Stimulated activated memory B cell treated with anti-CD40 and anti-IgM and Interleukin-4, amounts not matched to agents 10 μg/mL and 1 μg/mL and 100 μg/mL, for 72 hours (primary cell): ENCODE measurements around the gene ADRA2B.

Experiments used
- ATAC-seq: fragments of 150-1000 bp; cut with Tn5 transposase; 2 replicates; pipeline ENCODE4 v1.10.0; 2021
- H3K27ac Mint-ChIP-seq: one replicate; pipeline ENCODE4 v1.8.0; 2022; ENCODE audit warnings: mild to moderate bottlenecking, mixed read lengths
- H3K27me3 Mint-ChIP-seq: one replicate; pipeline ENCODE4 v1.8.0; 2022; ENCODE audit warnings: mixed read lengths
- H3K36me3 Mint-ChIP-seq: one replicate; pipeline ENCODE4 v1.8.0; 2022; ENCODE audit warnings: mixed read lengths
- H3K4me1 Mint-ChIP-seq: one replicate; pipeline ENCODE4 v1.8.0; 2022; ENCODE audit warnings: mixed read lengths
- H3K4me3 Mint-ChIP-seq: one replicate; pipeline ENCODE4 v1.8.0; 2022; ENCODE audit warnings: mild to moderate bottlenecking, moderate library complexity, mixed read lengths
- H3K9me3 Mint-ChIP-seq: one replicate; pipeline ENCODE4 v1.8.0; 2022; ENCODE audit warnings: mixed read lengths

ADRA2B gene

GRCh38 chr2:96097951-96098823, 18.2 kb downstream of the ADRA2B start:
- H3K27me3 Mint-ChIP-seq = no peaks in the 10 kb centered on the region
- no peak for ATAC-seq
- no peak overlapping the region for H3K4me3 Mint-ChIP-seq
- H3K36me3 Mint-ChIP-seq = no peaks in the 10 kb centered on the region
- H3K27ac Mint-ChIP-seq = no peak overlapping the region
- no peaks in the 10 kb centered on the region for H3K4me1 Mint-ChIP-seq
- no peaks in the 10 kb centered on the region for H3K9me3 Mint-ChIP-seq

- Mint-ChIP-seq H3K36me3 (no peaks in the 10 kb centered on the region), H3K9me3 (no peaks in the 10 kb centered on the region), H3K27ac (no peak overlapping the region), H3K4me3 (no peak overlapping the region), H3K4me1 (no peaks in the 10 kb centered on the region), H3K27me3 (no peaks in the 10 kb centered on the region)
- no peak for ATAC-seq
Observed at GRCh38 chr2:96097441-96097840, 18.9 kb downstream of the ADRA2B start.

- H3K4me1 Mint-ChIP-seq = no peaks in the 10 kb centered on the region
- no peak overlapping the region for H3K4me3 Mint-ChIP-seq
- H3K9me3 Mint-ChIP-seq = no peaks in the 10 kb centered on the region
- H3K36me3 Mint-ChIP-seq = no peaks in the 10 kb centered on the region
- H3K27ac Mint-ChIP-seq = no peak overlapping the region
- ATAC-seq = no peak
- H3K27me3 Mint-ChIP-seq = peaks cover 18% of the 10 kb centered on the region
Observed at GRCh38 chr2:96095116-96095636, 21.2 kb downstream of the ADRA2B start.

GRCh38 chr2:96093528-96093927, 22.8 kb downstream of the ADRA2B start:
- Mint-ChIP-seq H3K9me3 (no peaks in the 10 kb centered on the region), H3K27me3 (peaks cover 18% of the 10 kb centered on the region), H3K4me3 (no peak overlapping the region), H3K27ac (no peak overlapping the region), H3K4me1 (no peaks in the 10 kb centered on the region), H3K36me3 (no peaks in the 10 kb centered on the region)
- ATAC-seq = no peak

- Mint-ChIP-seq H3K9me3 (no peaks in the 10 kb centered on the region), H3K27me3 (peaks cover 18% of the 10 kb centered on the region), H3K36me3 (no peaks in the 10 kb centered on the region), H3K4me3 (no peak overlapping the region), H3K4me1 (no peaks in the 10 kb centered on the region), H3K27ac (no peak overlapping the region)
- no peak for ATAC-seq
Observed at GRCh38 chr2:96092951-96093350, 23.4 kb downstream of the ADRA2B start.

GRCh38 chr2:96092573-96092877, 23.8 kb downstream of the ADRA2B start:
- no peaks in the 10 kb centered on the region for H3K9me3 Mint-ChIP-seq
- H3K27ac Mint-ChIP-seq = no peak overlapping the region
- no peak for ATAC-seq
- H3K27me3 Mint-ChIP-seq = peaks cover 18% of the 10 kb centered on the region
- H3K4me1 Mint-ChIP-seq = no peaks in the 10 kb centered on the region
- H3K4me3 Mint-ChIP-seq = no peak overlapping the region
- no peaks in the 10 kb centered on the region for H3K36me3 Mint-ChIP-seq

GRCh38 chr2:96091711-96092572, 24.4 kb downstream of the ADRA2B start:
- no peak for ATAC-seq
- H3K4me1 Mint-ChIP-seq = no peaks in the 10 kb centered on the region
- no peak overlapping the region for H3K27ac Mint-ChIP-seq

GRCh38 chr2:96091141-96091710, 25.1 kb downstream of the ADRA2B start:
- Mint-ChIP-seq H3K27me3 (peaks cover 18% of the 10 kb centered on the region), H3K4me1 (no peaks in the 10 kb centered on the region), H3K4me3 (no peak overlapping the region), H3K9me3 (no peaks in the 10 kb centered on the region), H3K27ac (no peak overlapping the region), H3K36me3 (no peaks in the 10 kb centered on the region)
- ATAC-seq = no peak

More at GRCh38 chr2:96091711-96092572, 24.4 kb downstream of the ADRA2B start:
- no peaks in the 10 kb centered on the region for H3K36me3 Mint-ChIP-seq
- H3K4me3 Mint-ChIP-seq = no peak overlapping the region
- H3K9me3 Mint-ChIP-seq = no peaks in the 10 kb centered on the region
- H3K27me3 Mint-ChIP-seq = peaks cover 18% of the 10 kb centered on the region

- no peak for ATAC-seq
- no peak overlapping the region for H3K27ac Mint-ChIP-seq
- H3K36me3 Mint-ChIP-seq = no peaks in the 10 kb centered on the region
- no peaks in the 10 kb centered on the region for H3K9me3 Mint-ChIP-seq
- H3K4me1 Mint-ChIP-seq = no peaks in the 10 kb centered on the region
- peaks cover 22% of the 10 kb centered on the region for H3K27me3 Mint-ChIP-seq
- H3K4me3 Mint-ChIP-seq = no peak overlapping the region
Observed at GRCh38 chr2:96090196-96090926, 26.0 kb downstream of the ADRA2B start.

GRCh38 chr2:96089356-96090195, 26.8 kb downstream of the ADRA2B start:
- H3K36me3 Mint-ChIP-seq = no peaks in the 10 kb centered on the region

GRCh38 chr2:96088340-96089335, 27.7 kb downstream of the ADRA2B start:
- H3K27ac Mint-ChIP-seq = no peak overlapping the region

More at GRCh38 chr2:96089356-96090195, 26.8 kb downstream of the ADRA2B start:
- H3K9me3 Mint-ChIP-seq = no peaks in the 10 kb centered on the region
- peaks cover 30% of the 10 kb centered on the region for H3K27me3 Mint-ChIP-seq
- no peak overlapping the region for H3K27ac Mint-ChIP-seq
- ATAC-seq = peak; percentile 21
- no peak overlapping the region for H3K4me3 Mint-ChIP-seq
- no peaks in the 10 kb centered on the region for H3K4me1 Mint-ChIP-seq

GRCh38 chr2:96087130-96087529, 29.2 kb downstream of the ADRA2B start:
- no peaks in the 10 kb centered on the region for H3K36me3 Mint-ChIP-seq
- no peaks in the 10 kb centered on the region for H3K4me1 Mint-ChIP-seq
- H3K4me3 Mint-ChIP-seq = no peak overlapping the region
- H3K27ac Mint-ChIP-seq = no peak overlapping the region
- no peak for ATAC-seq
- no peaks in the 10 kb centered on the region for H3K9me3 Mint-ChIP-seq
- H3K27me3 Mint-ChIP-seq = peaks cover 45% of the 10 kb centered on the region

More at GRCh38 chr2:96088340-96089335, 27.7 kb downstream of the ADRA2B start:
- peaks cover 40% of the 10 kb centered on the region for H3K27me3 Mint-ChIP-seq
- no peaks in the 10 kb centered on the region for H3K9me3 Mint-ChIP-seq
- H3K4me1 Mint-ChIP-seq = no peaks in the 10 kb centered on the region
- no peaks in the 10 kb centered on the region for H3K36me3 Mint-ChIP-seq
- ATAC-seq = no peak
- H3K4me3 Mint-ChIP-seq = no peak overlapping the region
